GM12878 (cell line): ENCODE results near the gene IDS. TPM values are rescaled to one million over a fixed set of nuclear protein-coding genes. Genes with fewer than 3 reads are reported as not detected.

ENCODE experiments used
- BACH1 ChIP-seq: fragments of 450-650 bp; IDR thresholded peaks from 2 replicates; pipeline ENCODE4 v1.6.1; 2017; ENCODE audit warnings: mild to moderate bottlenecking, borderline replicate concordance
- BCL3 ChIP-seq: IDR thresholded peaks from 2 replicates; pipeline ENCODE4 v1.6.1; 2011; ENCODE audit warnings: borderline replicate concordance, low read depth, mild to moderate bottlenecking, moderate library complexity, low read length; ENCODE audit not compliant: insufficient read depth, poor library complexity, severe bottlenecking
- BHLHE40 ChIP-seq, 2 experiments: fragments of 450-650 bp in 1 of 2; IDR thresholded peaks; 2 replicates each; pipeline ENCODE4 v1.6.1; 2011 to 2017; ENCODE audit warnings: low read depth in 2 of 2, borderline replicate concordance in 1 of 2, improper control_type of control experiment in 1 of 2, low read length in 1 of 2, mild to moderate bottlenecking in 1 of 2
- BRCA1 ChIP-seq: IDR thresholded peaks from 2 replicates; pipeline ENCODE4 v1.6.1; 2011; ENCODE audit warnings: low read depth, low read length, improper control_type of control experiment
- CEBPB ChIP-seq, 2 experiments: fragments of 150-350 bp in 1 of 2; IDR thresholded peaks; 2 replicates each; pipeline ENCODE4 v1.6.1; 2012 to 2014; ENCODE audit warnings: low read depth in 2 of 2, low read length in 2 of 2, borderline replicate concordance in 1 of 2, inconsistent platforms in 1 of 2
- CUX1 ChIP-seq: IDR thresholded peaks from 2 replicates; pipeline ENCODE4 v1.6.1; 2012; ENCODE audit warnings: improper control_type of control experiment, low read depth, low read length; ENCODE audit not compliant: insufficient replicate concordance
- DPF2 ChIP-seq: fragments of 450-650 bp; IDR thresholded peaks from 2 replicates; pipeline ENCODE4 v1.6.1; 2017; ENCODE audit warnings: mild to moderate bottlenecking
- EED ChIP-seq: sonication (generic); IDR thresholded peaks from 2 replicates; pipeline ENCODE4 v1.6.1; 2016; ENCODE audit warnings: antibody characterized with exemption, low read depth
- IRF3 ChIP-seq: fragments of 450-650 bp; IDR thresholded peaks from 2 replicates; pipeline ENCODE4 v1.6.1; 2014; ENCODE audit warnings: mild to moderate bottlenecking
- KAT2A ChIP-seq: conservative IDR thresholded peaks from 2 replicates; pipeline ENCODE4 v1.6.1; 2011; ENCODE audit warnings: low read depth, low read length; ENCODE audit not compliant: control insufficient read depth
- KLF5 ChIP-seq: fragments of 450-650 bp; IDR thresholded peaks from 2 replicates; pipeline ENCODE4 v1.6.1; 2014; ENCODE audit warnings: mild to moderate bottlenecking; ENCODE audit not compliant: partially characterized antibody
- MAX ChIP-seq: IDR thresholded peaks from 2 replicates; pipeline ENCODE4 v1.6.1; 2012; ENCODE audit warnings: low read depth, low read length, improper control_type of control experiment
- NFYA ChIP-seq: IDR thresholded peaks from 2 replicates; pipeline ENCODE4 v1.6.1; 2011; ENCODE audit warnings: low read depth, mild to moderate bottlenecking, low read length, improper control_type of control experiment, borderline replicate concordance
- POLR2A ChIP-seq: IDR thresholded peaks from 2 replicates; pipeline ENCODE4 v1.6.1; 2011; ENCODE audit warnings: low read depth, mild to moderate bottlenecking, low read length
- POLR2AphosphoS2 ChIP-seq: IDR thresholded peaks from 2 replicates; pipeline ENCODE4 v1.6.1; 2011; ENCODE audit warnings: low read depth, mild to moderate bottlenecking, low read length, improper control_type of control experiment, moderate library complexity
- POLR2AphosphoS5 ChIP-seq: IDR thresholded peaks from 2 replicates; pipeline ENCODE4 v1.6.1; 2011; ENCODE audit warnings: mild to moderate bottlenecking, low read length, inconsistent platforms
- RFX5 ChIP-seq: IDR thresholded peaks from 2 replicates; pipeline ENCODE4 v1.6.1; 2011; ENCODE audit warnings: low read depth, low read length, improper control_type of control experiment
- SPI1 ChIP-seq: IDR thresholded peaks from 2 replicates; pipeline ENCODE4 v1.6.1; 2011; ENCODE audit warnings: low read depth, mild to moderate bottlenecking, low read length, moderate library complexity, borderline replicate concordance; ENCODE audit not compliant: insufficient read depth
- TAF1 ChIP-seq: IDR thresholded peaks from 2 replicates; pipeline ENCODE4 v1.6.1; 2011; ENCODE audit warnings: mild to moderate bottlenecking, low read depth, low read length, borderline replicate concordance
- WRNIP1 ChIP-seq: IDR thresholded peaks from 2 replicates; pipeline ENCODE4 v1.6.1; 2011; ENCODE audit warnings: low read depth, low read length, improper control_type of control experiment, borderline replicate concordance
- YY1 ChIP-seq: IDR thresholded peaks from 2 replicates; pipeline ENCODE4 v1.6.1; 2011; ENCODE audit warnings: low read depth, mild to moderate bottlenecking, low read length
- ZSCAN29 ChIP-seq: fragments of 450-650 bp; IDR thresholded peaks from 2 replicates; pipeline ENCODE4 v1.6.1; 2017; ENCODE audit warnings: mild to moderate bottlenecking, moderate library complexity
- polyA plus RNA-seq, 11 experiments: library from polyadenylated mRNA; depleted of rRNA in 4 of 11; unstranded in 6 of 11; stranded (reverse) in 5 of 11; fragments of >200 nt; fragmentation: Nextera tagmentation in 4 of 11; fragmentation: Illumina TruSeq in 1 of 11; extraction: Ambion mirVana in 4 of 11; extraction: Trizol in 1 of 11; gene quantifications; 1 replicate in 1 of 11; 2 replicates in 10 of 11; pipeline versions ENCODE4 v1.2.1 to v1.2.3, GENCODE V29; 2011 to 2016; ENCODE audit warnings: inconsistent platforms in 2 of 11, missing spikeins in 2 of 11, low read depth in 1 of 11
- total RNA-seq, 4 experiments: library from RNA; depleted of rRNA in 3 of 4; stranded (reverse); fragments of >200 nt in 3 of 4; fragmentation: Illumina TruSeq in 1 of 4; extraction: Trizol in 1 of 4; gene quantifications; 2 replicates each; pipeline versions ENCODE4 v1.2.1 to v1.2.3, GENCODE V29; 2013 to 2021

IDS gene
- total and polyA plus RNA-seq, 10 of the 15 experiments (the other 5 are each of a cell fraction or from before 2014, with no cell fraction given): 6.1 to 79.1 (median 51.7) TPM

DNA sequence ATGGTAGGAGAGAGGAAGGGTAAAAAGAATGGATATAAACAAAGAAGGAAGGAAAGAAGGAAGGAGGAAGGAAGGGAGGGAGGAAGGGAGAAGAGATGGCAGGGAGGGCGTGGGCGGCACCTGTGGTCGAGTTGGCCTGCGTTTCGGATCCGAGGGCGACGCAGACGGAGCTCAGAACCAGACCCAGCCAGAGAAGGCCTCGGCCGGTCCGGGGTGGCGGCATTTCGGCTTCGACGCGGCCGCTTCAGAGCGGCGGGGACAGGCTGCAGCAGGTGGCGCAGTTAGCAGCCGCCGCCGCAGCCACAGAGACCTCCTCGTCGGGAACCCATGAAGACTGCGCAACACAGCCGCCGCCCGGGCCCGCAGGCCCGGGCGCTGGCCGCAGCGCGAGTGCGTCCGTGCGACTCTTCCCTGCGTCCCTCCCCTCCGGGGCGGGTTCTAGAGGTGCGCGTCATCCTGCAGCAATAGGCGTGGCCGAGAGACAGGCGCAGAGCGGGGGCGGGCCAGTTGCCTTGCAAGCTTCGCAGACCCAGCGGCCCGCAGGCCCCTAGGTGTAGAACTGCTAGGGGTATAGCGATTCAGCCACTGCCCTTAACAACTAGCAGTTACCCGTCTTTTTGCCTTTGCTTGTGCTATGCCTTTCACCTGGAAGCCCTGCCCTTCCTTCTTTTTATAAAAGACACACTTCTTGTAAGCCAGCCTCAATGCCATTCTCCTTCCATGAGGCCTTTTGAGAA is at the start of gene IDS (continued):
- no peak for TF ChIP-seq CUX1
- TF ChIP-seq KAT2A: no peak
- peak; percentile 93 for TF ChIP-seq TAF1
- TF ChIP-seq POLR2AphosphoS5: peak; percentile 92
- no peak for TF ChIP-seq NFYA
- TF ChIP-seq POLR2A: peak; percentile 92
- no peak for TF ChIP-seq WRNIP1
- peak; percentile 39 to 66; a peak in 2 of 4 replicates for TF ChIP-seq BHLHE40 (IDR thresholded peaks at IDR 0.05; ENCODE audit: borderline replicate concordance in 1 of 2, low read depth in 2 of 2, low read length in 1 of 2)
- no peak for TF ChIP-seq CEBPB (IDR thresholded peaks at IDR 0.05; ENCODE audit: borderline replicate concordance in 1 of 2, low read depth in 2 of 2, low read length in 2 of 2)
- TF ChIP-seq RFX5: peak; percentile 34; the same call in 1 of the 2 replicates
- TF ChIP-seq IRF3: no peak
- no peak for TF ChIP-seq ZSCAN29
- TF ChIP-seq BCL3: peak; percentile 13
- peak; percentile 19 for TF ChIP-seq KLF5
- 0 out of 2 replicates have a peak, but pooled peaks have one; percentile 51 for TF ChIP-seq POLR2AphosphoS2
- no peak for TF ChIP-seq EED
- peak; percentile 23; the same call in 1 of the 2 replicates for TF ChIP-seq YY1
- no peak for TF ChIP-seq MAX
- no peak for TF ChIP-seq BRCA1
- 0 out of 2 replicates have a peak, but pooled peaks have one; percentile 37 for TF ChIP-seq DPF2
- TF ChIP-seq BACH1: 0 out of 2 replicates have a peak, but pooled peaks have one; percentile 58
- no peak for TF ChIP-seq SPI1
